Natural killer cell (primary cell): ENCODE results near the gene RNF135. TPM values are rescaled to one million over a fixed set of nuclear protein-coding genes. Genes with fewer than 3 reads are reported as not detected.

Experiments
- ATAC-seq, 3 donors: fragments of 150-1000 bp in 2 of 3; fragments of 200-7000 bp in 1 of 3; cut with Tn5 transposase; 1 replicate in 1 of 3; 2 replicates in 2 of 3; pipeline ENCODE4 v1.10.0; 2021; ENCODE audit warnings: mild to moderate bottlenecking in 2 of 3, moderate library complexity in 2 of 3
- DNase-seq, 2 donors: peaks; one replicate each; pipeline versions ENCODE4 v3.0.0 to v3.0.0-alpha.2; 2013 to 2021; ENCODE audit warnings: mixed read lengths in 1 of 2
- H3K27ac ChIP-seq: one replicate; pipeline ENCODE4 v1.5.1; 2013; ENCODE audit warnings: mild to moderate bottlenecking, low read length
- H3K27me3 ChIP-seq: one replicate; pipeline ENCODE4 v1.6.1; 2013; ENCODE audit warnings: low read length; ENCODE audit not compliant: control insufficient read depth, insufficient read depth
- H3K36me3 ChIP-seq: one replicate; pipeline ENCODE4 v1.6.1; 2013; ENCODE audit warnings: low read length; ENCODE audit not compliant: control insufficient read depth, insufficient read depth
- H3K4me1 ChIP-seq: one replicate; pipeline ENCODE4 v1.6.1; 2013; ENCODE audit warnings: low read length; ENCODE audit not compliant: control insufficient read depth, insufficient read depth
- H3K4me3 ChIP-seq: one replicate; pipeline ENCODE4 v1.5.1; 2013; ENCODE audit warnings: low read length
- H3K9me3 ChIP-seq: one replicate; pipeline ENCODE4 v1.6.1; 2013; ENCODE audit warnings: low read length; ENCODE audit not compliant: control insufficient read depth, insufficient read depth
- H3K27ac Mint-ChIP-seq, 2 donors: one replicate each; pipeline ENCODE4 v1.8.0; 2022; ENCODE audit warnings: mild to moderate bottlenecking in 2 of 2, mixed read lengths in 2 of 2, moderate library complexity in 1 of 2
- H3K27me3 Mint-ChIP-seq, 2 donors: one replicate each; pipeline ENCODE4 v1.8.0; 2022; ENCODE audit warnings: low read depth in 2 of 2, mixed read lengths in 2 of 2
- H3K36me3 Mint-ChIP-seq: one replicate; pipeline ENCODE4 v1.8.0; 2022; ENCODE audit warnings: mixed read lengths
- H3K4me1 Mint-ChIP-seq, 2 donors: one replicate each; pipeline ENCODE4 v1.8.0; 2022; ENCODE audit warnings: mixed read lengths in 2 of 2
- H3K4me3 Mint-ChIP-seq: one replicate; pipeline ENCODE4 v1.8.0; 2022; ENCODE audit warnings: mild to moderate bottlenecking, moderate library complexity, mixed read lengths
- H3K9me3 Mint-ChIP-seq, 2 donors: one replicate each; pipeline ENCODE4 v1.8.0; 2022; ENCODE audit warnings: mixed read lengths in 2 of 2
- CTCF ChIP-seq: fragments of 200-600 bp; IDR thresholded peaks from one replicate; pipeline ENCODE4 v1.8.0; 2022; ENCODE audit warnings: antibody characterized with exemption
- WGBS: methylation state at CpG from one replicate; pipeline ENCODE4 v1.1.7; 2013; ENCODE audit warnings: missing lambda C conversion rate; ENCODE audit not compliant: insufficient coverage; 5-methylcytosine and 5-hydroxymethylcytosine counted together
- intact Hi-C: fragments of 100-400 bp; cut with micrococcal nuclease; formaldehyde crosslinking; loops from one replicate; pipeline ENCODE4 v1.14.2; 2022
- total RNA-seq, 4 donors: library from RNA; stranded (reverse); fragments of 120-200 nt in 1 of 4; gene quantifications; one replicate each; pipeline versions ENCODE4 v1.2.3 to v1.2.4, GENCODE V29; 2013 to 2022

The RNF135 gene
- total RNA-seq, 3 donors from 2014 or later (not counting 1 experiment from before 2014, with no cell fraction given) = 8.8 to 13.5 (median 11.7) TPM

DNA sequence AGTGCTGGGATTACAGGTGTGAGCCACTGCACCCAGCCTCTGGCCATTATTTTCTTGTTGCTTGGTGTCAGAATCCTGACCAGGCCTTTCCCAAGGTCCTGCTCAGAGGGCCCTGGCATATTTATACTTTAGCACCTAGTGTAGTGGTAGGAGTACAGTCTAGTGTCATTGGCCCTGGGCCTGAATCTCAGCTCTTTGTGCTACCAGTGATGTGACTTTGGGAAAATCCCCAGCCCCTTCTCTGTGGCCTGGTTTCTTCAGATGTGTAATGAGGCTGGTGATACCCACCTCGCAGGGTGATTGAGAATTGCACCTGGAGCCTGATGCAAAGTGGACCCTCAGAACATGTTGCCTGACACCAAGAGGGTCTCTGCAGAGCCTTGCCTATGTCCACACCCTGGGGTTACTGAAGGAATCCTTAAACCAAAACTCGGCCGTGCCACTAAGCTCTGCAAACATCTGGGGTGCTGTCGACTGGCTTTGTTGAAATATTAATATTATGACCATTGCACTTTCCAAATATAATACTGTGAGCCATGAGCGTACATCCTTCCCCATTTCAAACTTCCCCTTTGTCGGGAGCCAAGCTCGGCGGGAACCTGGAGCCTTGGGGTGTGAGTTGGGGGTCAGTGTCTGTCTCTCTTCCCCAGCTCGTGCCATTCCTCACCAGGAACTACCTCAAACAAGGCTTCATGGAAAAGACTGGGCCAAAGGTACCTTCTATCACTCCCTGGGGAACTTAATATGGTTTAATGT lies 18.0 kb upstream of the RNF135 start:
- H3K4me1 Mint-ChIP-seq = no peaks in the 10 kb centered on the region
- no peak overlapping the region for H3K4me3 ChIP-seq
- no peak for ATAC-seq
- H3K9me3 Mint-ChIP-seq = no peaks in the 10 kb centered on the region
- no peak for TF ChIP-seq CTCF
- peaks cover 29% of the 10 kb centered on the region for H3K4me1 ChIP-seq
- H3K27me3 ChIP-seq = no peaks in the 10 kb centered on the region
- no peak for DNase-seq
- H3K9me3 ChIP-seq = no peaks in the 10 kb centered on the region
- no peaks in the 10 kb centered on the region for H3K27me3 Mint-ChIP-seq
- no peaks in the 10 kb centered on the region for H3K36me3 Mint-ChIP-seq
- intact Hi-C loops = no loop called here
- H3K27ac ChIP-seq = peak overlapping the region; percentile 60
- H3K36me3 ChIP-seq = no peaks in the 10 kb centered on the region
- H3K27ac Mint-ChIP-seq = no peak overlapping the region
- no peak overlapping the region for H3K4me3 Mint-ChIP-seq
- WGBS = 53% methylated on average over 3 of the region's 9 CpGs

- no peaks in the 10 kb centered on the region for H3K27me3 ChIP-seq
- no peaks in the 10 kb centered on the region for H3K36me3 ChIP-seq
- ATAC-seq (no peak), DNase-seq (no peak)
- no peak overlapping the region for H3K27ac Mint-ChIP-seq
- no peaks in the 10 kb centered on the region for H3K9me3 ChIP-seq
- no peak overlapping the region for H3K4me3 Mint-ChIP-seq
- intact Hi-C loops = no loop called here
- H3K9me3 Mint-ChIP-seq = no peaks in the 10 kb centered on the region
- TF ChIP-seq CTCF = no peak
- H3K36me3 Mint-ChIP-seq = no peaks in the 10 kb centered on the region
- no peak overlapping the region for H3K27ac ChIP-seq
- H3K4me1 Mint-ChIP-seq = no peaks in the 10 kb centered on the region
- 86% methylated on average over 6 of the region's 6 CpGs for WGBS
- peaks cover 0 to 4% of the 10 kb centered on the region in 2 donors for H3K27me3 Mint-ChIP-seq
- peaks cover 36% of the 10 kb centered on the region for H3K4me1 ChIP-seq
- H3K4me3 ChIP-seq = no peak overlapping the region
Observed at GRCh38 chr17:30954046-30954830, 16.6 kb upstream of the RNF135 start.

DNA sequence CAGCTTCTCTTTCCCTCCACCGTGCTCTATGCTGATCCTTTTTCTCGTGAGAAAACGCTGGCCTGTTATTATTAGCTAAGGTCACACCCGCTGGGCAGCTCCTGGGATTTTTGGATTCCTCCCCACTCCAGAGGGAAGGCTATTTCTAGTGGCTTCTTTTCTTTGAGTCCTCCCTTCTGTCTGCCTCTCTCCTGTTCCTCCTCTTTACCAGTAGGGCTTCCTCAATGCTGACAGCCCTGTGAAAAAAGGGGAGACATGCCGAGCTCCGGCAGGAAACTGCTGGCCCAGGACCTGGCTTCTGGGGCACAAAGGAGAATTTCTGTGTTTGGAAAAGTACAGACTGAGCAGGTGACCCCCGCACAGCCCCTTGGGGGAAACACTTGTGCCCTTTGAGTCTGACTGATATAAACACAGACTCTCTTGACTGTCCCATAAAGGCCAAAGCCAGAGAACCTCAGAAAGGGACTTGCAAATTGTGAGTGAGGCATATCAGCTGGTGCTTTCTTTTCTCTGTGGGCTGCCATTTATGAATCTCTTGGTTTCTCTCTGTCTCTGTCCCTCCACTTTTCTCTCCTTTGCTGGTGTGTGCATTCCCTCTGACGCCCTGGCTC lies 14.0 kb upstream of the RNF135 start:
- no peaks in the 10 kb centered on the region for H3K36me3 ChIP-seq
- no peaks in the 10 kb centered on the region for H3K9me3 Mint-ChIP-seq
- H3K36me3 Mint-ChIP-seq = no peaks in the 10 kb centered on the region
- H3K4me1 Mint-ChIP-seq = no peaks in the 10 kb centered on the region
- H3K4me3 ChIP-seq = no peak overlapping the region
- H3K27ac ChIP-seq = no peak overlapping the region
- peaks cover 39% of the 10 kb centered on the region for H3K4me1 ChIP-seq
- intact Hi-C loops = no loop called here
- H3K27me3 ChIP-seq = no peaks in the 10 kb centered on the region
- H3K27ac Mint-ChIP-seq = no peak overlapping the region
- no peak overlapping the region for H3K4me3 Mint-ChIP-seq
- no peaks in the 10 kb centered on the region for H3K9me3 ChIP-seq
- WGBS = 72% methylated on average over 8 of the region's 8 CpGs
- ATAC-seq (no peak), DNase-seq (no peak)
- TF ChIP-seq CTCF = no peak
- H3K27me3 Mint-ChIP-seq = peaks cover 0 to 4% of the 10 kb centered on the region in 2 donors
